H1 (cell line): Measurements from ENCODE around the gene HTD2. TPM values are rescaled to one million over a fixed set of nuclear protein-coding genes. Genes with fewer than 3 reads are reported as not detected.

Experiments
- CHD1 ChIP-seq: IDR thresholded peaks from 2 replicates; pipeline ENCODE4 v1.6.1; 2012; ENCODE audit warnings: low read depth, low read length, improper control_type of control experiment
- FOSL1 ChIP-seq: IDR thresholded peaks from 2 replicates; pipeline ENCODE4 v1.6.1; 2011; ENCODE audit warnings: mild to moderate bottlenecking, low read depth, low read length, moderate library complexity; ENCODE audit not compliant: insufficient read depth
- SIRT6 ChIP-seq: IDR thresholded peaks from one replicate; pipeline ENCODE4 v1.7.1; 2012; ENCODE audit warnings: low read length, inconsistent platforms
- polyA plus RNA-seq, 7 experiments: library from polyadenylated mRNA; depleted of rRNA in 3 of 7; stranded (reverse) in 5 of 7; unstranded in 2 of 7; fragments of >200 nt in 5 of 7; fragments of 200-250 nt in 2 of 7; gene quantifications; 1 replicate in 5 of 7; 2 replicates in 1 of 7; 4 replicates in 1 of 7; pipeline versions ENCODE4 v1.2.1 to v1.2.3, GENCODE V29; 2011 to 2013; ENCODE audit warnings: missing spikeins in 2 of 7, mixed read lengths in 2 of 7
- small RNA-seq: library from polyadenylated mRNA; stranded (forward); fragments of <200 nt; extraction: miRNeasy Mini kit (QIAGEN cat#:217004); gene quantifications from one replicate; pipeline ENCODE3, GENCODE V24; 2013; ENCODE audit not compliant: insufficient read depth
- total RNA-seq: library from RNA; stranded (reverse); fragmentation: NEBNext Ultra II Directional; extraction: Animal tissue kit (Norgen Biotek cat#: 25700); gene quantifications from 2 replicates; pipeline ENCODE4 v1.2.1, GENCODE V29; 2021

The HTD2 gene
- total and polyA plus RNA-seq, 2 of the 8 experiments (the other 6 are each of a cell fraction or from before 2014, with no cell fraction given), result 8.8 to 10.8 TPM

- TF ChIP-seq SIRT6 (no peak), CHD1 (no peak), FOSL1 (no peak)
Measured at GRCh38 chr3:58369038-58369437, 62.7 kb downstream of the HTD2 start (continued).

Small RNAs within 50 kb of the gene (small RNA-seq; reads per million reads assigned to genes)
- gene AC098479.1, result not detected

Other genes starting within 250 kb of the HTD2 start
- not detected in 2 replicates for gene DNASE1L3, start 95.5 kb upstream of the HTD2 start, total RNA-seq
- gene DNASE1L3, start 95.5 kb upstream of the HTD2 start, polyA plus RNA-seq (2011; rRNA removed), result not detected in 2 replicates
- 5.9 and 6.3 TPM in 2 replicates for gene ABHD6, start 68.7 kb upstream of the HTD2 start, total RNA-seq
- 6.6 and 9.6 TPM in 2 replicates for gene ABHD6, start 68.7 kb upstream of the HTD2 start, polyA plus RNA-seq (2011; rRNA removed)
- 19.8 and 23.4 TPM in 2 replicates for gene RPP14, start 275 bp upstream of the HTD2 start, total RNA-seq
- 6.9 and 11.7 TPM in 2 replicates for gene RPP14, start 275 bp upstream of the HTD2 start, polyA plus RNA-seq (2011; rRNA removed)
- 6.2 and 7.1 TPM in 2 replicates for gene PXK, start 26.4 kb downstream of the HTD2 start, total RNA-seq
- gene PXK, start 26.4 kb downstream of the HTD2 start, polyA plus RNA-seq (2011; rRNA removed), result 3.5 and 3.6 TPM in 2 replicates
- 132 and 140 TPM in 2 replicates for gene PDHB, start 127.3 kb downstream of the HTD2 start, total RNA-seq
- gene PDHB, start 127.3 kb downstream of the HTD2 start, polyA plus RNA-seq (2011; rRNA removed), result 61.9 and 90.4 TPM in 2 replicates
- gene KCTD6, start 185.6 kb downstream of the HTD2 start, total RNA-seq, result 21.4 and 22.2 TPM in 2 replicates
- gene KCTD6, start 185.6 kb downstream of the HTD2 start, polyA plus RNA-seq (2011; rRNA removed), result 11.0 and 17.4 TPM in 2 replicates
- 3.1 and 3.2 TPM in 2 replicates for gene ACOX2, start 230.7 kb downstream of the HTD2 start, total RNA-seq
- gene ACOX2, start 230.7 kb downstream of the HTD2 start, polyA plus RNA-seq (2011; rRNA removed), result 7.3 and 9.2 TPM in 2 replicates